OCI-LY7 (cell line): ENCODE measurements around the gene TMEM72. TPM values are rescaled to one million over a fixed set of nuclear protein-coding genes. Genes with fewer than 3 reads are reported as not detected.

Source experiments
- BruUV-seq: library from RNA; stranded (reverse); fragments of 400-500 nt; replicated peaks from 2 replicates; lab custom pipeline; 2021; lab: Mats Ljungman, UMichigan
- CTCF ChIA-PET: fragments of 300-600 bp; sonication (Branson Sonifier 250); formaldehyde crosslinking; loops from one replicate; lab custom pipeline; 2022; ENCODE audit warnings: antibody characterized with exemption; ENCODE audit not compliant: unreplicated experiment; lab: Charles Lee
- POLR2A ChIA-PET: fragments of 300-600 bp; sonication (Branson Sonifier 250); formaldehyde crosslinking; loops from one replicate; lab custom pipeline; 2022; ENCODE audit warnings: antibody characterized with exemption; lab: Charles Lee
- DNase-seq: peaks from one replicate; pipeline ENCODE4 v3.0.0-alpha.2; 2015; ENCODE audit warnings: low spot score
- H2AFZ ChIP-seq: fragments of 200-600 bp; sonication (generic), shearing (Covaris generic); 2 replicates; pipeline ENCODE4 v1.6.1; 2014; ENCODE audit warnings: mild to moderate bottlenecking, antibody characterized with exemption, low read length, moderate library complexity
- H3K27ac ChIP-seq: fragments of 200-600 bp; sonication (generic); 2 replicates; pipeline ENCODE4 v1.5.1; 2014; ENCODE audit warnings: mixed run types, low read depth, mild to moderate bottlenecking, moderate library complexity, low read length, inconsistent platforms; ENCODE audit not compliant: poor library complexity, severe bottlenecking
- H3K36me3 ChIP-seq: fragments of 200-600 bp; sonication (generic); 2 replicates; pipeline ENCODE4 v1.6.1; 2014; ENCODE audit warnings: mild to moderate bottlenecking, antibody characterized with exemption, low read length, moderate library complexity, mixed read lengths; ENCODE audit not compliant: insufficient read depth
- H3K4me1 ChIP-seq: fragments of 200-600 bp; sonication (generic); 2 replicates; pipeline ENCODE4 v1.5.1; 2014; ENCODE audit warnings: mild to moderate bottlenecking, low read length; ENCODE audit not compliant: insufficient read depth, poor library complexity, severe bottlenecking
- H3K4me2 ChIP-seq: fragments of 200-600 bp; sonication (generic); 2 replicates; pipeline ENCODE4 v1.6.1; 2014; ENCODE audit warnings: mild to moderate bottlenecking, low read length
- H3K4me3 ChIP-seq: fragments of 200-600 bp; sonication (generic); 2 replicates; pipeline ENCODE4 v1.5.1; 2014; ENCODE audit warnings: mild to moderate bottlenecking, low read depth, low read length; ENCODE audit not compliant: poor library complexity, severe bottlenecking
- H3K79me2 ChIP-seq: fragments of 200-600 bp; sonication (generic); 2 replicates; pipeline ENCODE4 v1.6.1; 2016; ENCODE audit warnings: low read depth, mild to moderate bottlenecking, low read length, moderate library complexity, mixed read lengths; ENCODE audit not compliant: insufficient read depth
- H3K9me2 ChIP-seq: fragments of 200-600 bp; sonication (generic); 2 replicates; pipeline ENCODE4 v1.6.1; 2016; ENCODE audit warnings: mild to moderate bottlenecking, low read length, mixed read lengths; ENCODE audit not compliant: insufficient read depth
- H3K9me3 ChIP-seq: fragments of 200-600 bp; sonication (generic); 2 replicates; pipeline ENCODE4 v1.6.1; 2014; ENCODE audit warnings: mild to moderate bottlenecking, mixed run types, low read length, mixed read lengths
- H4K20me1 ChIP-seq: fragments of 200-600 bp; sonication (generic); 2 replicates; pipeline ENCODE4 v1.6.1; 2014; ENCODE audit warnings: mild to moderate bottlenecking, antibody characterized with exemption, low read length, moderate library complexity, mixed read lengths; ENCODE audit not compliant: insufficient read depth
- CTCF ChIP-seq: fragments of 200-600 bp; sonication (generic); conservative IDR thresholded peaks from 2 replicates; pipeline ENCODE4 v1.5.1; 2014; ENCODE audit warnings: mild to moderate bottlenecking, antibody characterized with exemption, low read length, moderate library complexity, mixed read lengths
- EZH2phosphoT487 ChIP-seq: fragments of 200-600 bp; sonication (generic); IDR thresholded peaks from 2 replicates; pipeline ENCODE4 v1.6.1; 2018; ENCODE audit warnings: low read depth, borderline replicate concordance, mild to moderate bottlenecking, mixed run types, antibody characterized with exemption, low read length, moderate library complexity, mixed read lengths
- intact Hi-C: fragments of 100-400 bp; cut with micrococcal nuclease; formaldehyde crosslinking; loops from one replicate; pipeline ENCODE4 v1.10.0; 2022; ENCODE audit not compliant: unreplicated experiment
- total RNA-seq, 2 experiments: library from RNA; depleted of rRNA in 1 of 2; stranded (reverse); fragments of >200 nt in 1 of 2; shearing (Covaris generic) in 1 of 2; gene quantifications; 2 replicates each; pipeline ENCODE4 v1.2.3, GENCODE V29; 2014 to 2022

The TMEM72 gene
- total RNA-seq, 2 experiments from 2014 or later, result not detected

- no peaks in the 10 kb centered on the region for H3K36me3 ChIP-seq
- H3K4me1 ChIP-seq, result peaks cover 16% of the 10 kb centered on the region
- TF ChIP-seq CTCF (no peak), EZH2phosphoT487 (no peak)
- no peaks in the 10 kb centered on the region for H3K79me2 ChIP-seq
- H4K20me1 ChIP-seq, result no peaks in the 10 kb centered on the region
- DNase-seq, result no peak
- H3K9me3 ChIP-seq, result peaks cover 4% of the 10 kb centered on the region; the same call in 1 of the 2 replicates
- BruUV-seq, result no TSS peak
- intact Hi-C loops, result no loop called here
- no peak overlapping the region for H3K27ac ChIP-seq
- H3K4me2 ChIP-seq, result no peak overlapping the region
- CTCF ChIA-PET, result no interaction called here
- no peak overlapping the region for H3K4me3 ChIP-seq
- POLR2A ChIA-PET, result interaction anchor here (1.1 kb wide), 1 partner anchor 9 kb away, joined by 5 read pairs; the partner anchor contains the start of gene RASSF4
- no peak overlapping the region for H2AFZ ChIP-seq
- no peaks in the 10 kb centered on the region for H3K9me2 ChIP-seq
These were observed 38.1 kb downstream of the TMEM72 start for GRCh38 chr10:44949127-44949802.

GRCh38 chr10:44949915-44950314 is 38.8 kb downstream of the TMEM72 start:
- Histone ChIP-seq H3K36me3 (no peaks in the 10 kb centered on the region), H3K4me1 (peaks cover 16% of the 10 kb centered on the region), H2AFZ (no peak overlapping the region), H3K9me2 (no peaks in the 10 kb centered on the region), H3K4me3 (no peak overlapping the region), H3K9me3 (no peaks in the 10 kb centered on the region), H3K4me2 (no peak overlapping the region), H4K20me1 (no peaks in the 10 kb centered on the region), H3K79me2 (no peaks in the 10 kb centered on the region), H3K27ac (no peak overlapping the region)
- BruUV-seq, result no TSS peak
- intact Hi-C loops, result no loop called here
- TF ChIP-seq EZH2phosphoT487, result no peak
- no peak for TF ChIP-seq CTCF
- CTCF ChIA-PET, result no interaction called here
- no peak for DNase-seq
- POLR2A ChIA-PET, result interaction anchor here (1.1 kb wide), 1 partner anchor 9 kb away, joined by 5 read pairs; the partner anchor contains the start of gene RASSF4
